ENCODE results near the gene RBM7.

DNA sequence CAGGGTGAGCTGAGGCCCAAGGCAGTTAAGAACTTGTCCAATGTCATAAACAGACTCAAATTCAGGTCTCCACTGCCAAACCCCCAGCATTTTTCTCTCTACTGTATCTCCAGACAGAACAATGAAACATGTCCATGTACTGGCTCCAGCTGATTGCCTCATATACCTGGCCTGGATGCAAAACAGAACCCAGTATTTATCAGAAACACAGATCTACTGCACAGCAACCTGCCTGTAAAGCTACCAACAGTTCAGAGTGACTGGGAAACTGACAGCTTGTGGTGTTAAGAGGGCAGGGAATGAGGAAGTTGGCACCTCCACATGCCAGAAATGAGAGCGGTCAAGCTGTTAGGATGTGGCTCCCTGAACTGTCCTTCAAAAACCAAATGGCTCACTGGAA is 41.8 kb upstream of the RBM7 start:
- no peak for TF ChIP-seq EZH2 (IDR thresholded peaks at IDR 0.05; ENCODE audit: borderline replicate concordance, low read depth, low read length, severe bottlenecking)
- TF ChIP-seq, protein P1, sequence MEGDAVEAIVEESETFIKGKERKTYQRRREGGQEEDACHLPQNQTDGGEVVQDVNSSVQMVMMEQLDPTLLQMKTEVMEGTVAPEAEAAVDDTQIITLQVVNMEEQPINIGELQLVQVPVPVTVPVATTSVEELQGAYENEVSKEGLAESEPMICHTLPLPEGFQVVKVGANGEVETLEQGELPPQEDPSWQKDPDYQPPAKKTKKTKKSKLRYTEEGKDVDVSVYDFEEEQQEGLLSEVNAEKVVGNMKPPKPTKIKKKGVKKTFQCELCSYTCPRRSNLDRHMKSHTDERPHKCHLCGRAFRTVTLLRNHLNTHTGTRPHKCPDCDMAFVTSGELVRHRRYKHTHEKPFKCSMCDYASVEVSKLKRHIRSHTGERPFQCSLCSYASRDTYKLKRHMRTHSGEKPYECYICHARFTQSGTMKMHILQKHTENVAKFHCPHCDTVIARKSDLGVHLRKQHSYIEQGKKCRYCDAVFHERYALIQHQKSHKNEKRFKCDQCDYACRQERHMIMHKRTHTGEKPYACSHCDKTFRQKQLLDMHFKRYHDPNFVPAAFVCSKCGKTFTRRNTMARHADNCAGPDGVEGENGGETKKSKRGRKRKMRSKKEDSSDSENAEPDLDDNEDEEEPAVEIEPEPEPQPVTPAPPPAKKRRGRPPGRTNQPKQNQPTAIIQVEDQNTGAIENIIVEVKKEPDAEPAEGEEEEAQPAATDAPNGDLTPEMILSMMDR (IDR thresholded peaks at IDR 0.05; ENCODE audit: extremely low read depth in 1 of 2, insufficient read depth in 1 of 2, low read depth in 1 of 2, low read length in 2 of 2), result no peak
- no peak for TF ChIP-seq POLR2A (IDR thresholded peaks at IDR 0.05; ENCODE audit: low read depth, low read length)
- no peak for TF ChIP-seq MYC (IDR thresholded peaks at IDR 0.05; ENCODE audit: low read depth, low read length)
- TF ChIP-seq POLR2AphosphoS5 (IDR thresholded peaks at IDR 0.05; ENCODE audit: insufficient read depth, low read depth, low read length), result no peak
- no peak for TF ChIP-seq FOS (IDR thresholded peaks at IDR 0.05; ENCODE audit: borderline replicate concordance, insufficient read depth, low read length)
